OCI-LY1 (cell line): ENCODE measurements around the gene SMOC2.

Source experiments
- H2AFZ ChIP-seq: fragments of 200-600 bp; sonication (generic), shearing (Covaris generic); 2 replicates; pipeline ENCODE4 v1.6.0; 2014; ENCODE audit warnings: antibody characterized with exemption, mild to moderate bottlenecking, low read length
- H3F3A ChIP-seq: fragments of 200-600 bp; sonication (generic), shearing (Covaris generic); 2 replicates; pipeline ENCODE4 v1.6.0; 2014; ENCODE audit warnings: mild to moderate bottlenecking, antibody characterized with exemption, low read length, moderate library complexity; ENCODE audit not compliant: insufficient read depth
- H3K27ac ChIP-seq: fragments of 200-600 bp; sonication (generic); 2 replicates; pipeline ENCODE4 v1.5.1; 2014; ENCODE audit warnings: low read length, mixed run types, mild to moderate bottlenecking, low read depth; ENCODE audit not compliant: poor library complexity, severe bottlenecking
- H3K27me3 ChIP-seq: fragments of 200-600 bp; sonication (generic); 2 replicates; pipeline ENCODE4 v1.6.0; 2014; ENCODE audit warnings: antibody characterized with exemption, mild to moderate bottlenecking, low read length, moderate library complexity; ENCODE audit not compliant: insufficient read depth
- H3K36me3 ChIP-seq: fragments of 200-600 bp; sonication (generic); 2 replicates; pipeline ENCODE4 v1.6.1; 2014; ENCODE audit warnings: mild to moderate bottlenecking, antibody characterized with exemption, low read length, moderate library complexity, mixed read lengths; ENCODE audit not compliant: insufficient read depth
- H3K4me1 ChIP-seq: fragments of 200-600 bp; sonication (generic); 2 replicates; pipeline ENCODE4 v1.5.1; 2014; ENCODE audit warnings: mild to moderate bottlenecking, low read length, moderate library complexity; ENCODE audit not compliant: insufficient read depth, severe bottlenecking
- H3K4me2 ChIP-seq: fragments of 200-600 bp; sonication (generic), shearing (Covaris generic); 2 replicates; pipeline ENCODE4 v1.6.1; 2014; ENCODE audit warnings: low read length
- H3K4me3 ChIP-seq: fragments of 200-600 bp; sonication (generic); 2 replicates; pipeline ENCODE4 v1.5.1; 2014; ENCODE audit warnings: low read length, low read depth, mild to moderate bottlenecking, mixed read lengths; ENCODE audit not compliant: poor library complexity, severe bottlenecking
- H3K79me2 ChIP-seq: fragments of 200-600 bp; shearing (Covaris generic); 2 replicates; pipeline ENCODE4 v1.6.1; 2016; ENCODE audit warnings: mixed run types, low read length, mixed read lengths; ENCODE audit not compliant: insufficient read depth
- H3K9ac ChIP-seq: fragments of 200-600 bp; sonication (generic), shearing (Covaris generic); 2 replicates; pipeline ENCODE4 v1.6.1; 2014; ENCODE audit warnings: mild to moderate bottlenecking, low read length, mixed read lengths
- H3K9me2 ChIP-seq: fragments of 200-600 bp; sonication (generic), shearing (Covaris generic); 2 replicates; pipeline ENCODE4 v1.6.1; 2014; ENCODE audit warnings: low read depth, mild to moderate bottlenecking, low read length, mixed read lengths
- H3K9me3 ChIP-seq: fragments of 200-600 bp; shearing (Covaris generic); 2 replicates; pipeline ENCODE4 v1.6.1; 2014; ENCODE audit warnings: low read length, mixed read lengths
- H4K20me1 ChIP-seq: fragments of 200-600 bp; sonication (generic), shearing (Covaris generic); 2 replicates; pipeline ENCODE4 v1.6.0; 2016; ENCODE audit warnings: mild to moderate bottlenecking, low read length; ENCODE audit not compliant: insufficient read depth
- EZH2 ChIP-seq: fragments of 200-600 bp; sonication (generic), shearing (Covaris generic); IDR thresholded peaks from 2 replicates; pipeline ENCODE4 v1.8.0; 2017; ENCODE audit warnings: borderline replicate concordance, mixed run types, mild to moderate bottlenecking, antibody characterized with exemption, low read length, moderate library complexity, mixed read lengths
- TF ChIP-seq, protein P1 (sequence below): fragments of 200-600 bp; sonication (generic), shearing (Covaris generic); IDR thresholded peaks from 2 replicates; pipeline ENCODE4 v1.5.1; 2017; ENCODE audit warnings: mild to moderate bottlenecking, antibody characterized with exemption, low read length, moderate library complexity, mixed read lengths

The SMOC2 gene

DNA sequence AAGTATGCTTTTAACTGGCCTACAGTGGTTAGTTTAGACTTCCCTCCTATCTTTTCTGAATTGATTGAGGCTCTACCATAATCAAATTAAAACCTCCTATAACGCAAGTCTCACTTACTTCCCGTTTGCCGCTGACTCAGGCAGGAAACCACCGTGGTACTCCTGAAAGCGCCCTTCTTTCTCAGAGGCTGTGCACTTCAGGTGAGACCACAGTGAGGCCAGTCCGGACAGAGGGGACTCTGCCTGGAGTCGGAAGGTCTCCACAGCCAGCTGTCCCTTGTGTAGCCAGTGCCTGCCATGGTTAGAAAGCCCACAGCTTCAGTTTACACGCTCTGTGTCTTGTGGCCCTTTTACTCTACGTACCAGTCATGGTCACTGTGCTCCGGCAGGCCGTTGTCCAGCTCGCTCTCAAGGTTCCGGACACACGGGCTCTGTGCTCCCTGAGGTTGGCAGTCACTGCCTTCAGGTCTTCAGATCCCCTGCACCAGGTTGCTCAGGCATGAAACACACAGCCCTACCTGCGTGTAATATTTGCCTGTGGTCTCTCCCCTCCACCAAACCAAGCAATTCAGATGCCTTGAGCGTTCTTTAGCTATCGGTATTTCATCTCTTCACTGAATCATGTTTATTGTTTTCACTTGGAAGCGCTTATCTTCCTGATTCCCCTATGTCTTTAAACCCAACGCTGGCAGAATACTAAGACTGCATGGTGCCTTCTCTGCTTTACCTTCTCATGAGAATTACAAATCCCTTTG lies 178.8 kb downstream of the SMOC2 start:
- Histone ChIP-seq H4K20me1 (no peaks in the 10 kb centered on the region), H3K4me3 (no peak overlapping the region), H3F3A (no peaks in the 10 kb centered on the region), H3K27ac (no peak overlapping the region), H3K36me3 (no peaks in the 10 kb centered on the region), H3K9ac (no peak overlapping the region), H3K9me2 (no peaks in the 10 kb centered on the region), H3K79me2 (no peaks in the 10 kb centered on the region), H3K9me3 (no peaks in the 10 kb centered on the region), H2AFZ (no peak overlapping the region), H3K4me2 (no peak overlapping the region), H3K4me1 (no peaks in the 10 kb centered on the region), H3K27me3 (no peaks in the 10 kb centered on the region)
- TF ChIP-seq EZH2 = no peak
- TF ChIP-seq, protein P1, sequence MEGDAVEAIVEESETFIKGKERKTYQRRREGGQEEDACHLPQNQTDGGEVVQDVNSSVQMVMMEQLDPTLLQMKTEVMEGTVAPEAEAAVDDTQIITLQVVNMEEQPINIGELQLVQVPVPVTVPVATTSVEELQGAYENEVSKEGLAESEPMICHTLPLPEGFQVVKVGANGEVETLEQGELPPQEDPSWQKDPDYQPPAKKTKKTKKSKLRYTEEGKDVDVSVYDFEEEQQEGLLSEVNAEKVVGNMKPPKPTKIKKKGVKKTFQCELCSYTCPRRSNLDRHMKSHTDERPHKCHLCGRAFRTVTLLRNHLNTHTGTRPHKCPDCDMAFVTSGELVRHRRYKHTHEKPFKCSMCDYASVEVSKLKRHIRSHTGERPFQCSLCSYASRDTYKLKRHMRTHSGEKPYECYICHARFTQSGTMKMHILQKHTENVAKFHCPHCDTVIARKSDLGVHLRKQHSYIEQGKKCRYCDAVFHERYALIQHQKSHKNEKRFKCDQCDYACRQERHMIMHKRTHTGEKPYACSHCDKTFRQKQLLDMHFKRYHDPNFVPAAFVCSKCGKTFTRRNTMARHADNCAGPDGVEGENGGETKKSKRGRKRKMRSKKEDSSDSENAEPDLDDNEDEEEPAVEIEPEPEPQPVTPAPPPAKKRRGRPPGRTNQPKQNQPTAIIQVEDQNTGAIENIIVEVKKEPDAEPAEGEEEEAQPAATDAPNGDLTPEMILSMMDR = no peak

DNA sequence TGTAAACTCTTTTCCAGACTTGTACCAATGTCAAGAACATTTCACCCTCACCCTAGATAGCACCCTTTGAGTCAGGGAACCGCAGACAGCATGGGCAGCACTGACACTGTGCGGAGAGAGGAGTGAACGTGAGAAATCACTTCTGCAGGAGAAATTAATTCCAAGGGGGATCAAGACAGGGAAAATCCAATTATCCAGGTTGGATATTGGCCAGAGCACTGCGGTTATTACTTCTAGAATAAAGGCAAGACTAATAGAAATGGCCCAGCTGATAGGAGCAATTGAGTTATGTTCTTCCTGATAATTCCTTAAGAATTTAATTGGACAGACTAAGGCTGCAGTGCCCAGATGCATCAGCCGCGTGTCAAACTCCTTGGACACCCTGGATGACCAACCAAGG lies 179.6 kb downstream of the SMOC2 start:
- TF ChIP-seq EZH2 = no peak
- TF ChIP-seq, protein P1 = no peak
- Histone ChIP-seq H4K20me1 (no peaks in the 10 kb centered on the region), H3K9ac (no peak overlapping the region), H2AFZ (no peak overlapping the region), H3K9me3 (no peaks in the 10 kb centered on the region), H3K36me3 (no peaks in the 10 kb centered on the region), H3K79me2 (no peaks in the 10 kb centered on the region), H3K9me2 (no peaks in the 10 kb centered on the region), H3K27ac (no peak overlapping the region), H3K4me3 (no peak overlapping the region), H3K4me1 (no peaks in the 10 kb centered on the region), H3K4me2 (no peak overlapping the region), H3K27me3 (no peaks in the 10 kb centered on the region), H3F3A (no peaks in the 10 kb centered on the region)

DNA sequence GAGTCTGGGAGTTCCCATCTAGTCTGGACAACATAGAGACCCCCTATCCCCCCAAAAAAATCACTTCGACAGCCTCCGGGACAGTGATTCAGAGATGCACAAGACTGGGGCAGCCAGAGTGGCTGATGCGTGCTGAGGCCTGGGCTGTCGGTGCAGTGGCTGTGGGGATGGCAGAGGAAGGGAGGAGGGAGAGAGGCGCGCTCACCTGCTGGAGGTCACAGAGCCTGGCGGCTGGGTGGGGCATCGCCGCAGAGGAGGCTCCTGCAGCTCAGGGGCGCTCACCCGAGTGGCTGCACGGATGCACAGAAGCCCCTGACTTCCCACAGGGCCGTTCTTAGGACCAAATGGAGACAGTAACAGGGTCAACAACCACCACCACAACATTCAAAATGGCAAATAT lies 182.8 kb downstream of the SMOC2 start:
- Histone ChIP-seq H3K36me3 (no peaks in the 10 kb centered on the region), H3K4me1 (no peaks in the 10 kb centered on the region), H3K9ac (no peak overlapping the region), H3K27me3 (no peaks in the 10 kb centered on the region), H2AFZ (no peak overlapping the region), H4K20me1 (no peaks in the 10 kb centered on the region), H3K4me2 (no peak overlapping the region), H3K27ac (no peak overlapping the region), H3K9me3 (no peaks in the 10 kb centered on the region), H3K9me2 (no peaks in the 10 kb centered on the region), H3K79me2 (no peaks in the 10 kb centered on the region), H3K4me3 (no peak overlapping the region), H3F3A (no peaks in the 10 kb centered on the region)
- no peak for TF ChIP-seq EZH2
- TF ChIP-seq, protein P1 = no peak
